DND-41 (cell line): ENCODE data around the gene TPD52L2.

Source experiments
- ATAC-seq: fragments of 200-7000 bp; cut with Tn5 transposase; 3 replicates; pipeline ENCODE4 v1.9.1; 2021; ENCODE audit warnings: low read depth; ENCODE audit not compliant: insufficient read depth
- DNase-seq: peaks from one replicate; pipeline ENCODE4 v3.0.0-alpha.2; 2020
- H2AFZ ChIP-seq: 2 replicates; pipeline ENCODE4 v1.6.0; 2012; ENCODE audit warnings: low read depth, low read length
- H3K27ac ChIP-seq: 2 replicates; pipeline ENCODE4 v1.5.1; 2012; ENCODE audit warnings: low read length, inconsistent platforms
- H3K27me3 ChIP-seq: fragments of 200-600 bp; sonication (generic); 2 replicates; pipeline ENCODE4 v1.6.0; 2012; ENCODE audit warnings: low read length, mild to moderate bottlenecking, inconsistent platforms; ENCODE audit not compliant: insufficient read depth, poor library complexity
- H3K36me3 ChIP-seq: 2 replicates; pipeline ENCODE4 v1.5.1; 2012; ENCODE audit warnings: low read length, inconsistent platforms; ENCODE audit not compliant: insufficient read depth
- H3K4me1 ChIP-seq: 2 replicates; pipeline ENCODE4 v1.5.1; 2012; ENCODE audit warnings: mild to moderate bottlenecking, low read length; ENCODE audit not compliant: insufficient read depth
- H3K4me2 ChIP-seq: 2 replicates; pipeline ENCODE4 v1.6.0; 2012; ENCODE audit warnings: mild to moderate bottlenecking, moderate library complexity, low read length, inconsistent platforms; ENCODE audit not compliant: insufficient read depth
- H3K4me3 ChIP-seq, 2 experiments: fragments of 200-600 bp in 1 of 2; shearing (Covaris generic) in 1 of 2; 2 replicates each; pipeline ENCODE4 v1.5.1; 2012 to 2016; ENCODE audit warnings: inconsistent platforms in 2 of 2, low read length in 2 of 2, mild to moderate bottlenecking in 2 of 2, low read depth in 1 of 2, moderate library complexity in 1 of 2
- H3K79me2 ChIP-seq: 2 replicates; pipeline ENCODE4 v1.6.0; 2012; ENCODE audit warnings: low read length, inconsistent platforms; ENCODE audit not compliant: insufficient read depth
- H3K9ac ChIP-seq: 2 replicates; pipeline ENCODE4 v1.6.0; 2012; ENCODE audit warnings: low read depth, mild to moderate bottlenecking, inconsistent platforms, low read length, moderate library complexity
- H3K9me3 ChIP-seq: 2 replicates; pipeline ENCODE4 v1.5.1; 2012; ENCODE audit warnings: low read length, moderate library complexity, mild to moderate bottlenecking, inconsistent platforms; ENCODE audit not compliant: insufficient read depth, severe bottlenecking
- H4K20me1 ChIP-seq: 2 replicates; pipeline ENCODE4 v1.6.0; 2012; ENCODE audit warnings: low read length; ENCODE audit not compliant: insufficient read depth
- CTCF ChIP-seq: IDR thresholded peaks from 2 replicates; pipeline ENCODE4 v1.5.1; 2012; ENCODE audit warnings: borderline replicate concordance, low read length, moderate library complexity, mild to moderate bottlenecking; ENCODE audit not compliant: poor library complexity, severe bottlenecking; ENCODE audit errors: extremely low read depth
- EZH2 ChIP-seq: IDR thresholded peaks from 3 replicates; pipeline ENCODE4 v1.6.1; 2012; ENCODE audit warnings: borderline replicate concordance, low read depth, mild to moderate bottlenecking, moderate library complexity, low read length, inconsistent platforms; ENCODE audit not compliant: severe bottlenecking

TPD52L2 gene

GRCh38 chr20:63856098-63856511, 9.0 kb upstream of the TPD52L2 start:
- H3K4me1 ChIP-seq, result peaks cover 12% of the 10 kb centered on the region
- peaks cover under 1% of the 10 kb centered on the region; the same call in 1 of the 2 replicates for H3K36me3 ChIP-seq
- DNase-seq (no peak), ATAC-seq (no peak)
- H3K9me3 ChIP-seq, result no peaks in the 10 kb centered on the region
- no peak overlapping the region for H3K27ac ChIP-seq
- H4K20me1 ChIP-seq, result peaks cover 14% of the 10 kb centered on the region
- TF ChIP-seq EZH2, result no peak
- no peak for TF ChIP-seq CTCF
- H3K9ac ChIP-seq, result no peak overlapping the region
- no peaks in the 10 kb centered on the region for H3K79me2 ChIP-seq
- H3K27me3 ChIP-seq, result no peaks in the 10 kb centered on the region
- H3K4me3 ChIP-seq, result no peak overlapping the region
- H3K4me2 ChIP-seq, result no peak overlapping the region
- no peak overlapping the region for H2AFZ ChIP-seq

GRCh38 chr20:63857764-63858392, 7.2 kb upstream of the TPD52L2 start:
- no peak for DNase-seq
- Histone ChIP-seq H4K20me1 (peaks cover 14% of the 10 kb centered on the region), H3K27me3 (no peaks in the 10 kb centered on the region), H3K36me3 (peaks cover 16% of the 10 kb centered on the region), H3K79me2 (no peaks in the 10 kb centered on the region), H3K4me2 (no peak overlapping the region), H3K27ac (no peak overlapping the region), H3K4me1 (peaks cover 12% of the 10 kb centered on the region), H3K9me3 (no peaks in the 10 kb centered on the region), H3K4me3 (no peak overlapping the region), H3K9ac (no peak overlapping the region), H2AFZ (no peak overlapping the region)
- TF ChIP-seq EZH2 (no peak), CTCF (no peak)
- 0 out of 3 replicates have a peak, but pooled peaks have one; percentile 7 for ATAC-seq

GRCh38 chr20:63858393-63859165, 6.5 kb upstream of the TPD52L2 start:
- H3K27ac ChIP-seq, result no peak overlapping the region; the same call in 1 of the 2 replicates
- 0 out of 2 replicates have a peak overlapping the region, but pooled peaks have one; percentile 15 for H3K9ac ChIP-seq
- H3K27me3 ChIP-seq, result no peaks in the 10 kb centered on the region
- no peak overlapping the region for H2AFZ ChIP-seq
- peaks cover 14% of the 10 kb centered on the region for H4K20me1 ChIP-seq
- ATAC-seq (peak; percentile 39), DNase-seq (peak; percentile 29)
- TF ChIP-seq CTCF (no peak), EZH2 (no peak)
- peaks cover 6% of the 10 kb centered on the region for H3K79me2 ChIP-seq
- no peaks in the 10 kb centered on the region for H3K9me3 ChIP-seq
- no peak overlapping the region for H3K4me2 ChIP-seq
- H3K4me1 ChIP-seq, result peaks cover 18% of the 10 kb centered on the region
- peaks cover 21% of the 10 kb centered on the region for H3K36me3 ChIP-seq
- H3K4me3 ChIP-seq, result no peak overlapping the region
